NT2/D1 (cell line): ENCODE measurements around the gene LRRC57.
"Not testable (repeated sequence)": the region's sequence is repeated elsewhere in the genome, so short reads cannot be mapped to it uniquely, and the experiment has no call there.

ENCODE experiments used
- DNase-seq: peaks from one replicate; pipeline ENCODE4 v3.0.0-alpha.2; 2011; ENCODE audit warnings: low read depth, low spot score
- H3K27me3 ChIP-seq: 2 replicates; pipeline ENCODE4 v1.6.0; 2011; ENCODE audit warnings: mild to moderate bottlenecking; ENCODE audit not compliant: insufficient read length, insufficient read depth
- H3K36me3 ChIP-seq: 2 replicates; pipeline ENCODE4 v1.6.1; 2011; ENCODE audit warnings: mild to moderate bottlenecking, low read length, mixed read lengths; ENCODE audit not compliant: insufficient read depth, insufficient read length
- H3K4me1 ChIP-seq: 2 replicates; pipeline ENCODE4 v1.5.1; 2011; ENCODE audit not compliant: insufficient read depth, insufficient read length
- H3K4me3 ChIP-seq: 2 replicates; pipeline ENCODE4 v1.5.1; 2011; ENCODE audit warnings: low read depth; ENCODE audit not compliant: insufficient read length
- H3K9ac ChIP-seq: 2 replicates; pipeline ENCODE4 v1.6.0; 2011; ENCODE audit warnings: low read depth; ENCODE audit not compliant: insufficient read length
- H3K9me3 ChIP-seq: 2 replicates; pipeline ENCODE4 v1.5.1; 2011; ENCODE audit warnings: mild to moderate bottlenecking, low read length; ENCODE audit not compliant: insufficient read depth
- SUZ12 ChIP-seq: IDR thresholded peaks from 2 replicates; pipeline ENCODE4 v1.6.1; 2011; ENCODE audit not compliant: insufficient read length, insufficient read depth; ENCODE audit errors: extremely low read depth
- YY1 ChIP-seq: IDR thresholded peaks from 2 replicates; pipeline ENCODE4 v1.6.1; 2011; ENCODE audit not compliant: insufficient read length, insufficient read depth
- ZNF274 ChIP-seq: IDR thresholded peaks from 2 replicates; pipeline ENCODE4 v1.6.1; 2011; ENCODE audit warnings: mild to moderate bottlenecking, low read depth, low read length

LRRC57 gene

DNA sequence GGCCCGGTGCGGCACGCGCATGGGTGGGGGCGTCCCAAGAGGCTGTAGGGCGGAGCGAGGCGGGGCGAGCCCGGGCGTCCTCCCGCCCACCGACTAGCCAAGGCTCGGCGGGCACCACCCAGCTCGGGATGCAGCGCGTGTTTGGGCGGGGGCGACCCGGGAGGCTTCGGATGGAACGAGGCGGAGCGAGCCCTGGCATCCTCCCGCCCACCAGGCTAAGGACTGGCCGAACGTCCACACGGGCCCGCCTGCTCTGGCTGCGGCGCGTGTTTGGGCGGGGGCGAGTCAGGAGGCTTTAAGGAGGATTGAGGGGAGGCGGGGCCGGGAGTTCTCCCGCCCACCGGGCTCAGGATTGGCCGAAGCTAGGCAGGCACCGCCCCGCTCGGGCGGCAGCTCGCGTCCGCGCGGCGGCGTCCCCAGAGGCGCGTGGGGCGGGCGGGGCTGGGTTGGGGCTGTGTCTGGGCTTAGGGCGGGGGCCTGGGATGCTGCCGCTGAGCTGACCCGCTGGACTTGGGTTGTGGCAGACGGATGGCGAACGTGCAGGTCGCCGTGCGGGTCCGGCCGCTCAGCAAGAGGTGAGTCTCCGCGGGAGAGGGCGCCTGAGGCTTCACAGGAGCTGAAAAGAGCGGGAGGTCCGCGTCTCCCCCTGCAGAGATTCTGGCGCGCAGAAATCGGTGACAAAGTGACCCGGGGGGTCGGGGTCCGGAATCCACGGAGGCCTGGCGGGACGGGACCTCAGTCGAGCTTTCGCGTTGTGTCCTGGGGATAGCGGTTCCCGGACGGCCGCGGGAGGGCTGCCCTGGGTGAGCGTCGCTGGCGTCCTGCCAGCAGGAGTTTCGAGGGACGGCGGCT is 26.8 kb upstream of the LRRC57 start, which contains the start of gene STARD9:
TSS of gene STARD9 (plus strand) at position 419 of the 852 bp plus-strand sequence. CDS start at position 529, 110 bp downstream.
- TF ChIP-seq YY1 (no peak), SUZ12 (no peak), ZNF274 (no peak)
- peak; percentile 93 for DNase-seq
- Histone ChIP-seq H3K36me3 (no peaks in the 10 kb centered on the region), H3K9ac (peak within 1 kb of the TSS; percentile 72), H3K4me1 (no peaks in the 10 kb centered on the region), H3K27me3 (peaks cover 18% of the 10 kb centered on the region), H3K4me3 (peak within 1 kb of the TSS; percentile 78), H3K9me3 (no peaks in the 10 kb centered on the region)

DNA sequence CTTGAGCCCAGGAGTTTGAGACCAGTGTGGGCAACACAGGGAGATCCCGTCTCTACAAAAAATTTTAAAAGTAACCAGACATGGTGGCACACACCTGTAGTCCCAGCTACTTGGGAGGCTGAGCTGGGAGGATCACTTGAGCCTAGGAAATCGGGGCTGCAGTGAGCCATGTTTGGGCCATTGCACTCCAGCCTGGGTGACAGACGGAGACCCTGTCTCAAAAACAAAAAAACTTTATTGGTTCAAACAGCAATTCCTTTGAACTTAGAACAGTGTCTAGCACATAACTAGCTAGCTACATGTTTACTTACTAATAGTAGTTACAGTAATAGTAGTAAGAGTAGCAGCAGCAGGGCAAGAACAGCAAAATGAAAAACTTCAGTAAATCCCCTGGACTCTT is 10.1 kb upstream of the LRRC57 start:
- Histone ChIP-seq H3K36me3 (peaks cover 49% of the 10 kb centered on the region), H3K9ac (no peak overlapping the region), H3K4me3 (no peak overlapping the region), H3K4me1 (no peaks in the 10 kb centered on the region), H3K9me3 (no peaks in the 10 kb centered on the region), H3K27me3 (no peaks in the 10 kb centered on the region)
- DNase-seq, result no peak
- TF ChIP-seq YY1, result no peak
- TF ChIP-seq SUZ12, result no peak
- TF ChIP-seq ZNF274, result no peak

- not testable (repeated sequence) for H3K4me3 ChIP-seq, H3K27me3 ChIP-seq, H3K9me3 ChIP-seq, H3K9ac ChIP-seq, DNase-seq, H3K4me1 ChIP-seq
- H3K36me3 ChIP-seq, result peaks cover 33% of the 10 kb centered on the region
Observed at GRCh38 chr15:42556550-42557207, 8.1 kb upstream of the LRRC57 start.

- no peak for DNase-seq
- no peaks in the 10 kb centered on the region for H3K27me3 ChIP-seq
- H3K4me1 ChIP-seq, result no peaks in the 10 kb centered on the region
- peaks cover 3% of the 10 kb centered on the region for H3K36me3 ChIP-seq
- TF ChIP-seq ZNF274, result no peak
- no peak for TF ChIP-seq SUZ12
- TF ChIP-seq YY1, result no peak
- H3K9me3 ChIP-seq, result no peaks in the 10 kb centered on the region
- no peak overlapping the region for H3K4me3 ChIP-seq
- H3K9ac ChIP-seq, result no peak overlapping the region
Observed at GRCh38 chr15:42553554-42553953, 5.0 kb upstream of the LRRC57 start.

- Histone ChIP-seq H3K9ac (no peak overlapping the region), H3K4me3 (peak overlapping the region; percentile 8), H3K4me1 (no peaks in the 10 kb centered on the region), H3K9me3 (no peaks in the 10 kb centered on the region), H3K27me3 (no peaks in the 10 kb centered on the region), H3K36me3 (peaks cover 18% of the 10 kb centered on the region)
- DNase-seq, result no peak
- TF ChIP-seq YY1 (no peak), ZNF274 (no peak)
Observed at GRCh38 chr15:42549741-42550392, 1.3 kb upstream of the LRRC57 start.

GRCh38 chr15:42549032-42549491 is 469 bp upstream of the LRRC57 start:
- H3K9ac ChIP-seq, result peak overlapping the region; percentile 97
- no peaks in the 10 kb centered on the region for H3K4me1 ChIP-seq
- H3K9me3 ChIP-seq, result no peaks in the 10 kb centered on the region
- H3K27me3 ChIP-seq, result no peaks in the 10 kb centered on the region
- peak overlapping the region; percentile 95 for H3K4me3 ChIP-seq
- H3K36me3 ChIP-seq, result peaks cover 24% of the 10 kb centered on the region
- no peak for TF ChIP-seq ZNF274
- no peak for TF ChIP-seq YY1
- TF ChIP-seq SUZ12, result no peak
- no peak for DNase-seq

GRCh38 chr15:42547918-42548248 is 710 bp downstream of the LRRC57 start:
- peak overlapping the region; percentile 95 for H3K4me3 ChIP-seq
- no peaks in the 10 kb centered on the region for H3K9me3 ChIP-seq
- no peak for TF ChIP-seq SUZ12
- TF ChIP-seq YY1, result no peak
- no peak for TF ChIP-seq ZNF274
- peaks cover 32% of the 10 kb centered on the region for H3K36me3 ChIP-seq
- no peaks in the 10 kb centered on the region for H3K4me1 ChIP-seq
- no peaks in the 10 kb centered on the region for H3K27me3 ChIP-seq
- peak; percentile 1 for DNase-seq
- peak overlapping the region; percentile 97 for H3K9ac ChIP-seq
